ENCODE results near the gene NTN4.

GRCh38 chr12:95759039-95759438, 31.5 kb downstream of the NTN4 start:
- TF ChIP-seq CTCF (IDR thresholded peaks at IDR 0.05) (no peak), EP300 (IDR thresholded peaks at IDR 0.05; ENCODE audit: low read depth) (no peak), POLR2A (IDR thresholded peaks at IDR 0.05) (no peak), POLR2AphosphoS5 (IDR thresholded peaks at IDR 0.05) (no peak)
